WTC11 (cell line): Measurements from ENCODE around the gene CCDC15. TPM values are rescaled to one million over a fixed set of nuclear protein-coding genes. Genes with fewer than 3 reads are reported as not detected.
"Not testable (repeated sequence)": the region's sequence is repeated elsewhere in the genome, so short reads cannot be mapped to it uniquely, and the experiment has no call there.

Experiments
- ATAC-seq: fragments of 200-7000 bp; cut with Tn5 transposase; 2 replicates; pipeline ENCODE4 v1.10.0; 2021; ENCODE audit warnings: mild to moderate bottlenecking, moderate library complexity
- CTCF ChIA-PET: fragments of 300-600 bp; sonication (Branson Sonifier 250); formaldehyde crosslinking; loops from one replicate; lab custom pipeline; 2021; ENCODE audit warnings: antibody characterized with exemption; lab: Charles Lee
- POLR2A ChIA-PET: fragments of 350-600 bp; sonication (Branson Sonifier 250); formaldehyde crosslinking; loops from one replicate; lab custom pipeline; 2021; ENCODE audit warnings: antibody characterized with exemption; lab: Charles Lee
- DNase-seq: peaks from one replicate; pipeline ENCODE4 v3.0.0; 2021; ENCODE audit warnings: low spot score
- H3K27ac Mint-ChIP-seq: 2 replicates; pipeline ENCODE4 v1.8.0; 2021; ENCODE audit warnings: mixed read lengths
- H3K27me3 Mint-ChIP-seq: 2 replicates; pipeline ENCODE4 v1.8.0; 2021; ENCODE audit warnings: low read depth, mild to moderate bottlenecking, moderate library complexity, mixed read lengths
- H3K36me3 Mint-ChIP-seq: 2 replicates; pipeline ENCODE4 v1.8.0; 2021; ENCODE audit warnings: mixed read lengths
- H3K4me1 Mint-ChIP-seq: 2 replicates; pipeline ENCODE4 v1.8.0; 2022; ENCODE audit warnings: mixed read lengths
- H3K4me3 Mint-ChIP-seq: 2 replicates; pipeline ENCODE4 v1.8.0; 2021; ENCODE audit warnings: mild to moderate bottlenecking, moderate library complexity, mixed read lengths
- H3K9me3 Mint-ChIP-seq: 2 replicates; pipeline ENCODE4 v1.8.0; 2021; ENCODE audit warnings: mixed read lengths
- ATF1 ChIP-seq: sonication (generic); formaldehyde crosslinking; IDR thresholded peaks from 2 replicates; pipeline ENCODE4 v1.8.1; 2023; ENCODE audit warnings: mild to moderate bottlenecking, moderate library complexity, missing genetic modification reagents
- GTF2I ChIP-seq: fragments of 250-450 bp; sonication (Bioruptor Pico); conservative IDR thresholded peaks from 2 replicates; pipeline ENCODE4 v1.4.0; 2021; ENCODE audit warnings: mild to moderate bottlenecking
- KAT7 ChIP-seq: sonication (generic); formaldehyde crosslinking; IDR thresholded peaks from 2 replicates; pipeline ENCODE4 v1.8.1; 2023; ENCODE audit warnings: missing genetic modification reagents, mild to moderate bottlenecking, borderline replicate concordance
- MYBL2 ChIP-seq: sonication (generic); formaldehyde crosslinking; IDR thresholded peaks from 2 replicates; pipeline ENCODE4 v1.8.1; 2023; ENCODE audit warnings: mild to moderate bottlenecking, moderate library complexity, missing genetic modification reagents
- NFE2L1 ChIP-seq: sonication (generic); formaldehyde crosslinking; IDR thresholded peaks from 2 replicates; pipeline ENCODE4 v1.8.1; 2023; ENCODE audit warnings: missing genetic modification reagents
- SMAD3 ChIP-seq: sonication (generic); formaldehyde crosslinking; IDR thresholded peaks from 2 replicates; pipeline ENCODE4 v1.8.0; 2022; ENCODE audit warnings: missing genetic modification reagents, mild to moderate bottlenecking, borderline replicate concordance
- TEAD4 ChIP-seq: sonication (generic); formaldehyde crosslinking; IDR thresholded peaks from 2 replicates; pipeline ENCODE4 v1.8.0; 2022; ENCODE audit warnings: mild to moderate bottlenecking, missing genetic modification reagents
- USF2 ChIP-seq: sonication (generic); formaldehyde crosslinking; IDR thresholded peaks from 2 replicates; pipeline ENCODE4 v1.8.1; 2023; ENCODE audit warnings: mild to moderate bottlenecking, missing genetic modification reagents, moderate library complexity
- ZBTB21 ChIP-seq: sonication (generic); formaldehyde crosslinking; IDR thresholded peaks from 2 replicates; pipeline ENCODE4 v1.8.1; 2023; ENCODE audit warnings: mild to moderate bottlenecking, missing genetic modification reagents, borderline replicate concordance
- ZNF121 ChIP-seq: sonication (generic); formaldehyde crosslinking; IDR thresholded peaks from 2 replicates; pipeline ENCODE4 v1.8.0; 2023; ENCODE audit warnings: missing genetic modification reagents
- ZNF219 ChIP-seq: sonication (generic); formaldehyde crosslinking; IDR thresholded peaks from 2 replicates; pipeline ENCODE4 v1.8.0; 2023; ENCODE audit warnings: missing genetic modification reagents, mild to moderate bottlenecking, borderline replicate concordance
- ZSCAN18 ChIP-seq: fragments of 250-450 bp; sonication (Bioruptor Pico); IDR thresholded peaks from 2 replicates; pipeline ENCODE4 v2.1.2; 2022; ENCODE audit warnings: mild to moderate bottlenecking, moderate library complexity
- total RNA-seq: library from RNA; stranded (reverse); gene quantifications from 3 replicates; pipeline ENCODE4 v1.2.3, GENCODE V29; 2021
- TF ChIP-seq, protein P1 (sequence below): fragments of 250-450 bp; sonication (Bioruptor Pico); IDR thresholded peaks from 2 replicates; pipeline ENCODE4 v1.9.0; 2021; ENCODE audit warnings: mild to moderate bottlenecking, borderline replicate concordance
- TF ChIP-seq, protein P2 (sequence below): fragments of 250-450 bp; sonication (Bioruptor Pico); conservative IDR thresholded peaks from 2 replicates; pipeline ENCODE4 v1.9.0; 2021; ENCODE audit warnings: mild to moderate bottlenecking

CCDC15 gene
- total RNA-seq, 1 experiment from 2014 or later: 2.4 TPM

DNA sequence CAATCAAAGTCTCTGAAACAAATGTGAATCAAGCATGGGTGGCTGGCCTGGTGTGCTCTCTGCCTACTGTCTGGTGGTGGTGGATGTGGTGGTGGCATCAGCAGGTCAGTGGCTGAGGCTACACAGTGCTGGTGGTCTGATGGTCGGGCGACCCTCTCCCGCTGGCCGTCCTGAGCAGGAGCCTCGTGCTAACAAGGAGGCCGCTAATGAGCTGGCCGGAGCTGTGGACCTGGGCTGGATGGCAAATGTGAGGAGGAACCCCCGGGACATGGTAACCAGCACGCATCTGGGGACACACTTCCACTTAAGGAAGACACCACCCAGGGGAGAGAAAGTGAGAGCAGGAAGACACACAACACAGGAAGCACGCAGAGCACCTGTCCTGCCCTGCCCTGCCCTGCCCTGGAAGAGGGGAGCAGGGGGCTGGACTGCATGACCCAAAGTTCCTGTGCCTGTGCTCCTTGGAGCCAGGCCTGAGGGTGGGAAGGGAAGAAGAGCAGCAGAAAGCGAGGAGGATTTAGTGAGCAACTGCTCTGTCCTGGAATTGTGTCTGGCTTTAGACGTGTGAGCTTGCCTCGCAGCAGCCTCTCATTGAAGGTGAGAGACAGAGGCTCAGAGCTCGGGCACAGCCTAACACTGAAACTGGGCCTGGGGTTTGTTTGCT is 132.8 kb downstream of the CCDC15 start:
- TF ChIP-seq MYBL2 (CRISPR knock-in tag) (no peak), ZNF121 (CRISPR knock-in tag) (no peak), KAT7 (CRISPR knock-in tag) (no peak)
- no peaks in the 10 kb centered on the region for H3K27me3 Mint-ChIP-seq
- no peak for DNase-seq
- no peak for ATAC-seq
- H3K4me3 Mint-ChIP-seq: no peak overlapping the region
- POLR2A ChIA-PET: no interaction called here
- CTCF ChIA-PET: interaction anchor here (0.9 to 2.0 kb wide), 4 partner anchors 10 to 342 kb away, joined by 4 to 5 read pairs (median 4); no protein-coding TSS in a partner anchor
- peaks cover 4% of the 10 kb centered on the region for H3K4me1 Mint-ChIP-seq
- no peak overlapping the region for H3K27ac Mint-ChIP-seq
- H3K36me3 Mint-ChIP-seq: no peaks in the 10 kb centered on the region
- no peaks in the 10 kb centered on the region for H3K9me3 Mint-ChIP-seq

DNA sequence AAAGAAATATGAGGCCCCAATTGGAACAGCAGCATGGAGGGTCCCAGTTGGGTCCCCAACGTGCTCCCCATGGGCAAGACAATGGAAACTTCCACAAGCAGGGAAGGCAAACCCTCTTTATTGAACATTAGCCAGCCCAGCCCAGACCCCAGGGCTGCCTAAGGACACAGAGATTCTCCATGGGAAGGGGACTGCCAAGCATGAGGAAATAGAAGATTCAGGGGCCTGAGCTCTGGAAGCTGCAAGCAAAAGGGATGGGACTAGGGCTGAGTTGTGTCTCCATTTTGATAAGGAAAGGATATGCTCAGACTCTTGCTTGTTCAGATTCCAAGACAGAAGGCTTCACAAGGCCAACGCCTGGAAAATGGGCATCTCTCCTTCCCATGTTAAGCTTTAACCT is 134.1 kb downstream of the CCDC15 start:
- no peak for ATAC-seq
- POLR2A ChIA-PET: no interaction called here
- CTCF ChIA-PET: interaction anchor here (1.3 to 2.0 kb wide), 2 partner anchors 258 to 341 kb away, joined by 4 read pairs; no protein-coding TSS in a partner anchor

GRCh38 chr11:125088576-125089455 is 134.8 kb downstream of the CCDC15 start:
- Mint-ChIP-seq H3K9me3 (no peaks in the 10 kb centered on the region), H3K4me1 (peaks cover 20% of the 10 kb centered on the region), H3K27ac (no peak overlapping the region), H3K36me3 (no peaks in the 10 kb centered on the region), H3K4me3 (no peak overlapping the region), H3K27me3 (no peaks in the 10 kb centered on the region)
- ATAC-seq (no peak), DNase-seq (no peak)
- ChIA-PET POLR2A (no interaction called here), CTCF (interaction anchor here (0.8 to 5.3 kb wide), 8 partner anchors 25 to 341 kb away, joined by 3 to 128 read pairs (median 9); partner anchors contain the start of gene SLC37A2)
- no peak for TF ChIP-seq SMAD3 (CRISPR knock-in tag)
- no peak for TF ChIP-seq USF2 (CRISPR knock-in tag)
- TF ChIP-seq TEAD4 (CRISPR knock-in tag): no peak
- no peak for TF ChIP-seq ATF1 (CRISPR knock-in tag)
- no peak for TF ChIP-seq ZBTB21 (CRISPR knock-in tag)
- TF ChIP-seq, protein P1, sequence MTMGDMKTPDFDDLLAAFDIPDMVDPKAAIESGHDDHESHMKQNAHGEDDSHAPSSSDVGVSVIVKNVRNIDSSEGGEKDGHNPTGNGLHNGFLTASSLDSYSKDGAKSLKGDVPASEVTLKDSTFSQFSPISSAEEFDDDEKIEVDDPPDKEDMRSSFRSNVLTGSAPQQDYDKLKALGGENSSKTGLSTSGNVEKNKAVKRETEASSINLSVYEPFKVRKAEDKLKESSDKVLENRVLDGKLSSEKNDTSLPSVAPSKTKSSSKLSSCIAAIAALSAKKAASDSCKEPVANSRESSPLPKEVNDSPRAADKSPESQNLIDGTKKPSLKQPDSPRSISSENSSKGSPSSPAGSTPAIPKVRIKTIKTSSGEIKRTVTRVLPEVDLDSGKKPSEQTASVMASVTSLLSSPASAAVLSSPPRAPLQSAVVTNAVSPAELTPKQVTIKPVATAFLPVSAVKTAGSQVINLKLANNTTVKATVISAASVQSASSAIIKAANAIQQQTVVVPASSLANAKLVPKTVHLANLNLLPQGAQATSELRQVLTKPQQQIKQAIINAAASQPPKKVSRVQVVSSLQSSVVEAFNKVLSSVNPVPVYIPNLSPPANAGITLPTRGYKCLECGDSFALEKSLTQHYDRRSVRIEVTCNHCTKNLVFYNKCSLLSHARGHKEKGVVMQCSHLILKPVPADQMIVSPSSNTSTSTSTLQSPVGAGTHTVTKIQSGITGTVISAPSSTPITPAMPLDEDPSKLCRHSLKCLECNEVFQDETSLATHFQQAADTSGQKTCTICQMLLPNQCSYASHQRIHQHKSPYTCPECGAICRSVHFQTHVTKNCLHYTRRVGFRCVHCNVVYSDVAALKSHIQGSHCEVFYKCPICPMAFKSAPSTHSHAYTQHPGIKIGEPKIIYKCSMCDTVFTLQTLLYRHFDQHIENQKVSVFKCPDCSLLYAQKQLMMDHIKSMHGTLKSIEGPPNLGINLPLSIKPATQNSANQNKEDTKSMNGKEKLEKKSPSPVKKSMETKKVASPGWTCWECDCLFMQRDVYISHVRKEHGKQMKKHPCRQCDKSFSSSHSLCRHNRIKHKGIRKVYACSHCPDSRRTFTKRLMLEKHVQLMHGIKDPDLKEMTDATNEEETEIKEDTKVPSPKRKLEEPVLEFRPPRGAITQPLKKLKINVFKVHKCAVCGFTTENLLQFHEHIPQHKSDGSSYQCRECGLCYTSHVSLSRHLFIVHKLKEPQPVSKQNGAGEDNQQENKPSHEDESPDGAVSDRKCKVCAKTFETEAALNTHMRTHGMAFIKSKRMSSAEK (CRISPR knock-in tag): no peak
- no peak for TF ChIP-seq ZNF219 (CRISPR knock-in tag)
- TF ChIP-seq ZSCAN18: no peak
- no peak for TF ChIP-seq GTF2I
- TF ChIP-seq NFE2L1: no peak

More for the DNA sequence above, 134.1 kb downstream of the CCDC15 start:
- TF ChIP-seq, protein P2, sequence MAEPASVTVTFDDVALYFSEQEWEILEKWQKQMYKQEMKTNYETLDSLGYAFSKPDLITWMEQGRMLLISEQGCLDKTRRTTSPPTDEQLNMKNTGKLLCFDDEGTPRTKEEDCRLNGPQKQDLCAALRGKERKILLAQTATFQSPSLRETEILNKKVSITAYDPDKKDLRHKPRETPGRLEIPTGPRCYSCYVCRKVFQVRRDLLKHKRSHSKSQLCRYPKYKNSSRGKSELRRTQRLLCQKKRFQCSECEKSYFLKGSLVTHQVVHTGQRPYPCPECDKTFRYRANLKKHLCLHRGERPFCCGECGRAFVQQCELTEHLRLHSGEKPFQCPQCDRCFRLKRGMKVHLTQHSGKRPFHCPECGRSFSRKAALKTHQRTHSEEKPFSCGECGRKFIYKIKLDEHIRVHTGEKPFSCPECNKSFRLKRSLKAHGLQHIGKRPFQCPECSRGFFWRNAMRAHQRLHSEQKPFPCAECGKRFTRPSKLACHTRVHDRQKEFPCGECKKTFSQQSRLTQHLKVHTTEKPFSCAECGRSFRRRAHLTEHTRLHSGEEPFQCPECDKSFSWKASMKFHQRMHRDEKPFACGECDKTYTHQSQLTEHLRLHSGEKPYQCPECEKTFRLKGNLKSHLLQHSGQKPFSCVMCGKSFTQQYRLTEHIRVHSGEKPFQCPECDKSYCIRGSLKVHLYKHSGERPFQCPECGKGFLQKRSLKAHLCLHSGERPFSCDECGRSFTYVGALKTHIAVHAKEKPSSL: no peak
- Mint-ChIP-seq H3K27me3 (no peaks in the 10 kb centered on the region), H3K27ac (no peak overlapping the region), H3K4me3 (no peak overlapping the region), H3K36me3 (no peaks in the 10 kb centered on the region), H3K9me3 (no peaks in the 10 kb centered on the region), H3K4me1 (peaks cover 18% of the 10 kb centered on the region)
- no peak for DNase-seq

DNA sequence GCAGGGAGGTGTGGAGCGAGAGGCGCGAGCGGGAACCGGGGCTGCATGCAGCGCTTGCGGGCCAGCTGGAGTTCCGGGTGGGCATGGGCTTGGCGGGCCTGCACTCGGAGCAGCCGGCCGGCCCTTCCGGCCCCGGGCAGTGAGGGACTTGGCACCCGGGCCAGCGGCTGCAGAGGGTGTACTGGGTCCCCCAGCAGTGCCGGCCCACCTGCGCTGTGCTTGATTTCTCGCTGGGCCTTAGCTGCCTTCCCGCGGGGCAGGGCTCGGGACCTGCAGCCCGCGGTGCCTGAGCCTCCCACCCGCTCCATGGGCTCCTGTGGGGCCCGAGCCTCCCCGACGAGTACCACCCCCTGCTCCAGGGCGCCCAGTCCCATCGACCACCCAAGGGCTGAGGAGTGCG is 135.5 kb downstream of the CCDC15 start:
- CTCF ChIA-PET: interaction anchor here (0.8 to 5.3 kb wide), 8 partner anchors 26 to 341 kb away, joined by 3 to 128 read pairs (median 21); partner anchors contain the start of gene SLC37A2
- not testable (repeated sequence) for H3K27ac Mint-ChIP-seq

GRCh38 chr11:125090151-125090550 is 136.1 kb downstream of the CCDC15 start:
- H3K4me3 Mint-ChIP-seq, H3K9me3 Mint-ChIP-seq, H3K36me3 Mint-ChIP-seq, H3K27ac Mint-ChIP-seq, ATAC-seq, DNase-seq, H3K27me3 Mint-ChIP-seq: not testable (repeated sequence)
- H3K4me1 Mint-ChIP-seq: peaks cover 25% of the 10 kb centered on the region
- POLR2A ChIA-PET: interaction anchor here (1.2 kb wide), 1 partner anchor 21 kb away, joined by 3 read pairs; the partner anchor contains the start of gene TMEM218
- CTCF ChIA-PET: interaction anchor here (0.8 to 5.3 kb wide), 25 partner anchors 8 to 340 kb away, joined by 3 to 128 read pairs (median 11); partner anchors contain the start of genes SLC37A2 and TMEM218

More for the DNA sequence above, 135.5 kb downstream of the CCDC15 start:
- POLR2A ChIA-PET: interaction anchor here (1.2 kb wide), 1 partner anchor 22 kb away, joined by 3 read pairs; the partner anchor contains the start of gene TMEM218
- not testable (repeated sequence) for H3K9me3 Mint-ChIP-seq, H3K36me3 Mint-ChIP-seq, H3K27me3 Mint-ChIP-seq, ATAC-seq, DNase-seq, H3K4me3 Mint-ChIP-seq
- peaks cover 22% of the 10 kb centered on the region for H3K4me1 Mint-ChIP-seq
